ENCODE data around the gene SLC7A6OS. TPM values are rescaled to one million over a fixed set of nuclear protein-coding genes. Genes with fewer than 3 reads are reported as not detected.
A peak's percentile ranks its signal among the peaks of the same experiment; 100 is the strongest.

Gene SLC7A6OS
- total RNA-seq, 2 experiments from 2014 or later, result 25.9 to 28.6 TPM

GRCh38 chr16:68351463-68351862, 40.7 kb upstream of the SLC7A6OS start:
- POLR2A ChIA-PET, result no interaction called here

GRCh38 chr16:68350813-68351350, 40.1 kb upstream of the SLC7A6OS start:
- H3K4me1 Mint-ChIP-seq, result peaks cover 25% of the 10 kb centered on the region
- ChIA-PET POLR2A (no interaction called here), CTCF (interaction anchor here (1.3 kb wide), 1 partner anchor 10 kb away, joined by 3 read pairs; no protein-coding TSS in a partner anchor)
- no peak for DNase-seq
- no peak overlapping the region for H3K4me3 Mint-ChIP-seq
- peaks cover 5% of the 10 kb centered on the region for H3K27me3 Mint-ChIP-seq
- H3K27ac Mint-ChIP-seq, result no peak overlapping the region
- peaks cover 82% of the 10 kb centered on the region for H3K36me3 Mint-ChIP-seq (ENCODE audit: low read depth)
- H3K9me3 Mint-ChIP-seq, result no peaks in the 10 kb centered on the region

More at GRCh38 chr16:68351463-68351862, 40.7 kb upstream of the SLC7A6OS start:
- H3K27ac Mint-ChIP-seq, result no peak overlapping the region
- H3K36me3 Mint-ChIP-seq (ENCODE audit: low read depth), result peaks cover 83% of the 10 kb centered on the region
- CTCF ChIA-PET, result interaction anchor here (1.3 kb wide), 1 partner anchor 9 kb away, joined by 3 read pairs; no protein-coding TSS in a partner anchor
- peaks cover 5% of the 10 kb centered on the region for H3K27me3 Mint-ChIP-seq
- no peak overlapping the region for H3K4me3 Mint-ChIP-seq
- no peak for DNase-seq
- H3K4me1 Mint-ChIP-seq, result peaks cover 31% of the 10 kb centered on the region
- no peaks in the 10 kb centered on the region for H3K9me3 Mint-ChIP-seq

GRCh38 chr16:68349838-68350410, 39.2 kb upstream of the SLC7A6OS start:
- no peak overlapping the region for H3K4me3 Mint-ChIP-seq
- CTCF ChIA-PET, result interaction anchor here (0.5 to 1.0 kb wide), 2 partner anchors 14 to 127 kb away, joined by 3 read pairs; no protein-coding TSS in a partner anchor
- no peaks in the 10 kb centered on the region for H3K9me3 Mint-ChIP-seq
- no peak overlapping the region for H3K27ac Mint-ChIP-seq
- POLR2A ChIA-PET, result no interaction called here
- peaks cover under 1% of the 10 kb centered on the region for H3K27me3 Mint-ChIP-seq
- no peak for DNase-seq
- H3K4me1 Mint-ChIP-seq, result peaks cover 22% of the 10 kb centered on the region
- peaks cover 84% of the 10 kb centered on the region for H3K36me3 Mint-ChIP-seq (ENCODE audit: low read depth)

DNA sequence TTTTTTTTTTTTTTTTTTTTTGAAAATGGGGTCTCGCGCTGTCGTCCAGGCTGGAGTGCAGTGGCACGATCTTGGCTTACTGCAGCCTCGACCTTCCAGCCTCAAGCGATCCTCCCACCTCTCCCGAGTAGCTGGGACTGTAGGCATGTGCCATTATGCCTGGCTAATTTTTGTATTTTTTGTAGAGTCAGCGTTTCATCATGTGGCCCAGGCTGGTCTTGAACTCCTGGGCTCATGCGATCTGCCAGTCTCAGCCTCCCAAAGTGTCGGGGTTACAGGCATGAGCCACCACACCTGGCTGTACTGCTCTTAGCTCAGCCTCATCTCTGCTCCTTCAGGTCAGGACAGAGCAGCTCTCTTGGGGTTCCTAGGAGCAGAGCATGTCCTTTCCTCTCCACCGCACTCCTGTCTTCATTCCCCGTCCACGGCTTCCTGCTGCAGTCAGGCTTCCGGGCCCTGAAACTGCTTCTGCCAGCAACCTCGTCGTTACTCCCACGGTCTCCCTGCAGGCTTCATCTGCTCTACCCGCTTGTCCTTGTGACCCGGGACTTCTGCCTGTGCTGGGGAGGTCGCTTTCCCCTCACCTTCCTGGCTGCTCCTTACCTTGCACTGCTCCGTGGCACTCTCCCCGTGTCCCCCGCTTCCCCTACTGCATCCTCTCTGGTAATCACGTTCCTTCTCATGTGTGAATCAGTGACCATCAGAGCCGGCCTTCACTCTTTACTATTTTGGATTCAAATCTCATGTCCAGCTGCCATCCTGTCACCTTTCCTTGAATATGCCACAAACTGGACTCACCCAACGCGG, 38.1 kb upstream of the SLC7A6OS start:
- no peaks in the 10 kb centered on the region for H3K27me3 Mint-ChIP-seq
- H3K4me3 Mint-ChIP-seq, result no peak overlapping the region
- POLR2A ChIA-PET, result no interaction called here
- CTCF ChIA-PET, result interaction anchor here (0.7 to 2.0 kb wide), 4 partner anchors 13 to 87 kb away, joined by 3 to 5 read pairs (median 4); partner anchors contain the start of gene SLC7A6
- peaks cover 20% of the 10 kb centered on the region for H3K4me1 Mint-ChIP-seq
- DNase-seq, result no peak
- H3K27ac Mint-ChIP-seq, result no peak overlapping the region
- peaks cover 75% of the 10 kb centered on the region for H3K36me3 Mint-ChIP-seq (ENCODE audit: low read depth)
- no peaks in the 10 kb centered on the region for H3K9me3 Mint-ChIP-seq

DNA sequence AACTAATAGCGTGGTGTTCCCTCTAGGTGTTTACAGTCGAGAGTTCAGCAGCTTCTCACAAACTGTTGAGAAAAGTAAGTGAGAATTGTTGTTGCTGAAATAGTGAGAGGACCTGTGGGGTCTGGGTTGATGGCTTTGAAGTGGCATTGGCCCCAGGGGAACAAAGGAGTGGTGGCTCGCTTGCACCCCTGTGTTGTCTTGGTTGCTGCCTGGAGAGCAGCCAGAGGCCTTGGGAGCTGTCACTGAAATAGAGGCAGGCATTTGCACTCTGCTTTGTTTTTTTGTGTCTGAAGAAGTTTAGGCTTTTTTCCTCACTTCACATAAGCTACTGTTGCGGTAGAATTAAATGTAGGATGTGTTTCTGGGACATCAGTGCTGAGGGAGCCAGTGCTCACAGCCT, 36.9 kb upstream of the SLC7A6OS start:
- Mint-ChIP-seq H3K9me3 (no peaks in the 10 kb centered on the region), H3K27me3 (no peaks in the 10 kb centered on the region), H3K4me1 (peaks cover 20% of the 10 kb centered on the region), H3K27ac (no peak overlapping the region), H3K36me3 (ENCODE audit: low read depth) (peaks cover 74% of the 10 kb centered on the region), H3K4me3 (no peak overlapping the region)
- no peak for DNase-seq
- ChIA-PET CTCF (interaction anchor here (1.2 to 2.0 kb wide), 2 partner anchors 19 to 86 kb away, joined by 4 to 5 read pairs; no protein-coding TSS in a partner anchor), POLR2A (no interaction called here)

- CTCF ChIA-PET, result interaction anchor here (1.2 to 2.0 kb wide), 2 partner anchors 18 to 85 kb away, joined by 4 to 5 read pairs; no protein-coding TSS in a partner anchor
- H3K4me3 Mint-ChIP-seq, result no peak overlapping the region
These were observed 36.2 kb upstream of the SLC7A6OS start for GRCh38 chr16:68346892-68347480.

DNA sequence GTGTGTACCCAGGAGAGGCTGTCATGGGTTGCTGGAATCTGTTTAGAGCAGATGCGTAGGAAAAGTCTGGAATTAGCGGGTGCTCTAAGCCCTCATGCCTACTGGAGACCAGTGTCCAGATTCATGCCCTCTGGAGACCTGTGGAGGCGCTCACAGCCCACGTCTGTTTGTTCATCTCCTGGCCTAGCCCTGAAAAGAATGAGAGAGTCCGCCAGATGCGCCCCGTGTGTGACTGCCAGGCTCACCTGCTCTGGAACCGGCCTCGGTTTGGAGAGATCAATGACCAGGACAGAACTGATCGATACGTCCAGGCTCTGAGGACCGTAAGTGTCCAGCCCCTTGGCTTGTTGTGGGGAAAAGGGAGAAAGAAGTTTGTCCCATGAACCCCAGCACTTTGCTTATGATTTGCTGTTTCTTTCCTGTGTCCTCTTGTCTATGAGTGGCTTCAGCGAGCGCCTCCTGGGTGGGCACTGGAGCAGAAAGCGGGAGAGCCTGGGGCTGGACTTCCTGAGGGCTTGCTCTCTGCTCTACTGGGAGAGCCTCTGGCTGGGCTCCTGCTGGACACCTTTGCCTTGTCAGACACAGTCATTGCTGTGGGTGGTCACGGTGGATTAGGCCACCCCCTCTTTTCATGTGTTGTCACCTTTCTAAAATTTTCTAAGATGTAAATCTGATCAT, 35.4 kb upstream of the SLC7A6OS start:
- DNase-seq, result no peak
- Mint-ChIP-seq H3K27ac (no peak overlapping the region), H3K9me3 (no peaks in the 10 kb centered on the region), H3K4me3 (no peak overlapping the region), H3K27me3 (no peaks in the 10 kb centered on the region), H3K4me1 (peaks cover 20% of the 10 kb centered on the region), H3K36me3 (ENCODE audit: low read depth) (peaks cover 68% of the 10 kb centered on the region)
- ChIA-PET CTCF (no interaction called here), POLR2A (no interaction called here)

More at GRCh38 chr16:68346892-68347480, 36.2 kb upstream of the SLC7A6OS start:
- POLR2A ChIA-PET, result no interaction called here
- H3K4me1 Mint-ChIP-seq, result peaks cover 20% of the 10 kb centered on the region
- no peak for DNase-seq
- no peaks in the 10 kb centered on the region for H3K27me3 Mint-ChIP-seq
- no peak overlapping the region for H3K27ac Mint-ChIP-seq
- H3K36me3 Mint-ChIP-seq (ENCODE audit: low read depth), result peaks cover 73% of the 10 kb centered on the region
- H3K9me3 Mint-ChIP-seq, result no peaks in the 10 kb centered on the region

DNA sequence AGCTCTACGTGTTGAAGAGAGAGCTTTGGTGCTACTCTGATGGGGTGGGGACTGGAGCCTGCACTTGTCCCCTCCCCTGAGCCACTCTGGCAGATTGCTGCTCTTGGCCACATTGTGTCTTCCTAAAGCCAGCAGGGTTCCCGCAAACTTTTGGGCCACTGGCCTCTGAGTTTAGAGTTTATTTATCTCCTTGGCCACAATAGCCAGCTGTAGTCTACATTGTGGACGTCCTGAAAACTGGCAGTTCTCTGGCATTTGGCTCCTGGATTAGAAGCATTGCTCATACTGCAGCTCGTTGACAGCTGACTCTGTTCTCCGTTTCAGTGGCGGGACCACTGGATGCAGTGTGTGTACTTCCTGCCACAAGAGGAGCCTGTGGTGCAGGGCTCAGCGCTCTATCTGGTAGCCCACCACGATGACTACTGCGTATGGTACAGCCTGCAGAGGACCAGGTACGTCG, 34.6 kb upstream of the SLC7A6OS start:
- Mint-ChIP-seq H3K4me3 (no peak overlapping the region), H3K27ac (no peak overlapping the region), H3K27me3 (no peaks in the 10 kb centered on the region), H3K36me3 (ENCODE audit: low read depth) (peaks cover 72% of the 10 kb centered on the region), H3K4me1 (peaks cover 20% of the 10 kb centered on the region), H3K9me3 (no peaks in the 10 kb centered on the region)
- ChIA-PET POLR2A (no interaction called here), CTCF (interaction anchor here (0.6 to 0.8 kb wide), 2 partner anchors 16 to 29 kb away, joined by 3 read pairs; no protein-coding TSS in a partner anchor)
- DNase-seq, result no peak

GRCh38 chr16:68344252-68344651, 33.5 kb upstream of the SLC7A6OS start:
- ChIA-PET CTCF (interaction anchor here (1.5 to 2.7 kb wide), 3 partner anchors 10 to 80 kb away, joined by 3 to 12 read pairs (median 4); partner anchors contain the start of gene SLC7A6), POLR2A (no interaction called here)
- Mint-ChIP-seq H3K27me3 (no peaks in the 10 kb centered on the region), H3K4me3 (no peak overlapping the region), H3K36me3 (ENCODE audit: low read depth) (peaks cover 77% of the 10 kb centered on the region), H3K9me3 (no peaks in the 10 kb centered on the region), H3K27ac (no peak overlapping the region), H3K4me1 (peaks cover 20% of the 10 kb centered on the region)
- DNase-seq, result no peak

DNA sequence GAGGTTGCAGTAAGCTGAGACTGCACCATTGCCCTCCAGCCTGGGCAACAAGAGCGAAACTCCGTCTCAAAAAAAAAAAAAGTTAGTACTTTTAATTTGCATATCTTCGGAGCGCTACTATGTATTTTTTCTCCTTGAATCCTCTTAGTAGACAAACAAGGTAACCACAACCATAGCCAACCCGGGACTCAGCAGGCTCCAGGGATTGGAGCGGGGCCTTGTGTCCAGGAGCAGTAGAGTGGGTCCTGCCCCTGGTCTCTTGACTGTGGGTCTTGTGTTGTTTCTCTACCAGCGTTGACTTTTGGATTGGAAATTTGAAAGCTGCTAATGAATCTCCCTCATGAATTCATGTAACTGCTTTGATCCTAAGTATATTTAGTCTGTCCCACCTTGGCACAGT, 32.4 kb upstream of the SLC7A6OS start:
- no peak overlapping the region for H3K4me3 Mint-ChIP-seq
- H3K4me1 Mint-ChIP-seq, result peaks cover 20% of the 10 kb centered on the region
- no peak for DNase-seq
- ChIA-PET POLR2A (no interaction called here), CTCF (interaction anchor here (1.1 to 2.7 kb wide), 4 partner anchors 11 to 81 kb away, joined by 3 to 12 read pairs (median 4); partner anchors contain the start of gene SLC7A6)
- H3K27me3 Mint-ChIP-seq, result no peaks in the 10 kb centered on the region
- peaks cover 72% of the 10 kb centered on the region for H3K36me3 Mint-ChIP-seq (ENCODE audit: low read depth)
- no peaks in the 10 kb centered on the region for H3K9me3 Mint-ChIP-seq
- no peak overlapping the region for H3K27ac Mint-ChIP-seq

DNA sequence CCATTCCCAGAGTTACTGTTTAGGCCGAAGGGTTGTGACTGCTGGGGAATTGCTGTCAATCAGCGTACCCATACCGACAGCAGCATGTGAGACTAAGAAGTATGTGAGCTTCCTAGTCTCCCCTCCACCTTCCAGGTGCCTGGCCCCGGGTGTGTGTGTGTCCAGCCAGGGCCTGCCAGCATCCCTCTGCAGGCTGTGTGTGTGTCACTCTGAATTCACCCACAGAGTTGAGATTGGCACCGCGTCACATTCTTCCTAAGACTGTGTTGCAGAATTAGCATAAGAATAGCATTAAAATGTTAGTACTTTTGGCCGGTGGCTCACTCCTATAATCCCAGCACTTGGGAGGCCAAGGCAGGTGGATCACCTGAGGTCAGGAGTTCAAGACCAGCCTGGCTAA, 31.9 kb upstream of the SLC7A6OS start:
- Mint-ChIP-seq H3K36me3 (ENCODE audit: low read depth) (peaks cover 72% of the 10 kb centered on the region), H3K9me3 (no peaks in the 10 kb centered on the region), H3K27me3 (no peaks in the 10 kb centered on the region), H3K4me3 (no peak overlapping the region), H3K27ac (no peak overlapping the region), H3K4me1 (peaks cover 15% of the 10 kb centered on the region)
- ChIA-PET CTCF (interaction anchor here (1.1 to 2.7 kb wide), 2 partner anchors 79 to 81 kb away, joined by 5 to 12 read pairs; partner anchors contain the start of gene SLC7A6), POLR2A (no interaction called here)
- no peak for DNase-seq

DNA sequence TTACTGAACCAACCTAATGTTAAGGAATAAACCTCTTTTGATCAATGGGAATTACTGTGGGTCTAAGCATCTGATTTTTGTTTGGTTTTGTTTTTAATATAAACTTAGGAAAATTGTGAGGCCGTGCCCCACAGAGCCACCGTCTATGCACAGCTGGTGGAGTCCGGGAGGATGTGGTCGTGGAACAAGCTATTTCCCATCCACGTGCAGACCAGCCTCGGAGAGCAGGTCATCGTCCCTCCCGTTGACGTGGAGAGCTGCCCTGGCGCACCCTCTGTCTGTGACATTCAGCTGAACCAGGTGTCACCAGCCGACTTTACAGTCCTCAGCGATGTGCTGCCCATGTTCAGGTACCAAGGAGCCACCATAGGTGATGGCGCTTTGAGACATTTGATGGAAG, 28.5 kb upstream of the SLC7A6OS start:
- H3K4me3 Mint-ChIP-seq, result no peak overlapping the region
- H3K27ac Mint-ChIP-seq, result peak overlapping the region; percentile 42
- DNase-seq, result no peak
- ChIA-PET POLR2A (no interaction called here), CTCF (interaction anchor here (0.6 to 4.3 kb wide), 4 partner anchors 11 to 77 kb away, joined by 3 to 23 read pairs (median 6); partner anchors contain the start of gene SLC7A6)
- no peaks in the 10 kb centered on the region for H3K27me3 Mint-ChIP-seq
- H3K4me1 Mint-ChIP-seq, result peaks cover 4% of the 10 kb centered on the region
- no peaks in the 10 kb centered on the region for H3K9me3 Mint-ChIP-seq
- H3K36me3 Mint-ChIP-seq (ENCODE audit: low read depth), result peaks cover 66% of the 10 kb centered on the region

Data from activated CD4-positive, alpha-beta T cell treated with anti-CD3 and anti-CD28 coated beads, Interleukin-2, amount 10 ng/mL, durations not matched to agents 7 days and 5 days (primary cell).